CD4-positive, alpha-beta memory T cell (primary cell): Measurements from ENCODE around the gene SNAPC2. TPM values are rescaled to one million over a fixed set of nuclear protein-coding genes. Genes with fewer than 3 reads are reported as not detected.
A peak's percentile ranks its signal among the peaks of the same experiment; 100 is the strongest.

Source experiments
- CTCF ChIA-PET: fragments of 350-600 bp; sonication (Branson Sonifier 250); formaldehyde crosslinking; loops from one replicate; lab custom pipeline; 2021; ENCODE audit warnings: inconsistent platforms; ENCODE audit not compliant: partially characterized antibody; lab: Charles Lee
- POLR2A ChIA-PET: fragments of 350-600 bp; sonication (Branson Sonifier 250); formaldehyde crosslinking; loops from one replicate; lab custom pipeline; 2021; ENCODE audit not compliant: partially characterized antibody; lab: Charles Lee
- DNase-seq, 5 donors: peaks; one replicate each; pipeline versions ENCODE4 v3.0.0 to v3.0.0-alpha.2; 2020 to 2022; ENCODE audit warnings: mixed read lengths in 1 of 5
- H3K27ac ChIP-seq: one replicate; pipeline ENCODE4 v1.7.0; 2013; ENCODE audit warnings: low read depth, low read length
- H3K27me3 ChIP-seq: 2 replicates; pipeline ENCODE4 v1.7.0; 2013; ENCODE audit warnings: mild to moderate bottlenecking, low read length, moderate library complexity; ENCODE audit not compliant: insufficient read depth
- H3K36me3 ChIP-seq: 2 replicates; pipeline ENCODE4 v1.7.0; 2013; ENCODE audit warnings: mild to moderate bottlenecking, low read length, moderate library complexity; ENCODE audit not compliant: insufficient read depth
- H3K4me1 ChIP-seq: 2 replicates; pipeline ENCODE4 v1.7.0; 2013; ENCODE audit warnings: mild to moderate bottlenecking, low read length, moderate library complexity; ENCODE audit not compliant: insufficient read depth
- H3K4me3 ChIP-seq, 2 donors: one replicate each; pipeline ENCODE4 v1.7.0; 2013; ENCODE audit warnings: low read length in 2 of 2, mild to moderate bottlenecking in 1 of 2
- H3K9me3 ChIP-seq, 2 donors: one replicate each; pipeline ENCODE4 v1.7.0; 2013; ENCODE audit warnings: low read length in 2 of 2, control low read depth in 1 of 2; ENCODE audit not compliant: control insufficient read depth in 1 of 2
- H3K27ac Mint-ChIP-seq, 7 donors: one replicate each; pipeline ENCODE4 v1.8.0; 2020 to 2021; ENCODE audit warnings: mixed read lengths in 7 of 7, mild to moderate bottlenecking in 6 of 7, inconsistent platforms in 3 of 7, moderate library complexity in 3 of 7
- H3K27me3 Mint-ChIP-seq, 2 donors: one replicate each; pipeline ENCODE4 v1.8.0; 2020 to 2021; ENCODE audit warnings: mixed read lengths in 2 of 2
- H3K36me3 Mint-ChIP-seq, 2 donors: one replicate each; pipeline ENCODE4 v1.8.0; 2020 to 2021; ENCODE audit warnings: mixed read lengths in 2 of 2, inconsistent platforms in 1 of 2, mild to moderate bottlenecking in 1 of 2
- H3K4me1 Mint-ChIP-seq, 4 donors: one replicate each; pipeline ENCODE4 v1.8.0; 2020 to 2021; ENCODE audit warnings: mixed read lengths in 4 of 4, mild to moderate bottlenecking in 1 of 4
- H3K4me3 Mint-ChIP-seq, 8 donors: one replicate each; pipeline ENCODE4 v1.8.0; 2020 to 2021; ENCODE audit warnings: mixed read lengths in 8 of 8, mild to moderate bottlenecking in 7 of 8, moderate library complexity in 6 of 8, inconsistent platforms in 3 of 8
- H3K9me3 Mint-ChIP-seq, 8 donors: one replicate each; pipeline ENCODE4 v1.8.0; 2020 to 2021; ENCODE audit warnings: mixed read lengths in 8 of 8, mild to moderate bottlenecking in 5 of 8, inconsistent platforms in 3 of 8, moderate library complexity in 1 of 8
- intact Hi-C: fragments of 100-400 bp; cut with micrococcal nuclease; formaldehyde crosslinking; loops from one replicate; pipeline ENCODE4 v1.15.1; 2023
- polyA plus RNA-seq, 2 donors: library from polyadenylated mRNA; unstranded; fragments of 300-500 nt; fragmentation: Illumina TruSeq; gene quantifications; one replicate each; pipeline ENCODE4 v1.2.3, GENCODE V29; 2021
- total RNA-seq, 2 experiments: library from RNA; stranded (reverse); gene quantifications; one replicate each; pipeline ENCODE4 v1.2.3, GENCODE V29; 2021

The SNAPC2 gene
- total and polyA plus RNA-seq, 4 experiments from 2014 or later = 9.0 to 22.1 (median 17.6) TPM

GRCh38 chr19:7904074-7905020 lies 15.8 kb upstream of the SNAPC2 start:
- peak overlapping the region; percentile 74 to 99 (median 88) for H3K4me3 Mint-ChIP-seq
- H3K4me3 ChIP-seq = peak overlapping the region; percentile 61 to 96

GRCh38 chr19:7905268-7905667 lies 14.9 kb upstream of the SNAPC2 start:
- POLR2A ChIA-PET = interaction anchor here (1.4 kb wide), 1 partner anchor 15 kb away, joined by 3 read pairs; the partner anchor contains the start of gene SNAPC2
- H3K27ac ChIP-seq = peak overlapping the region; percentile 83

More at GRCh38 chr19:7904074-7905020, 15.8 kb upstream of the SNAPC2 start:
- Mint-ChIP-seq H3K36me3 (peaks cover 0 to 18% of the 10 kb centered on the region in 2 donors), H3K4me1 (peaks cover 15 to 37% (median 26%) of the 10 kb centered on the region in 4 donors), H3K27ac (peak overlapping the region; percentile 89 to 97 (median 94)), H3K9me3 (peaks cover 0 to 5% (median 1%) of the 10 kb centered on the region in 8 donors), H3K27me3 (peaks cover 2 to 4% of the 10 kb centered on the region in 2 donors)
- DNase-seq = peak; percentile 80 to 93 (median 81)
- Histone ChIP-seq H3K27me3 (no peaks in the 10 kb centered on the region), H3K9me3 (no peaks in the 10 kb centered on the region), H3K36me3 (peaks cover 5% of the 10 kb centered on the region), H3K4me1 (peaks cover 32% of the 10 kb centered on the region), H3K27ac (peak overlapping the region; percentile 83)
- intact Hi-C loops = no loop called here
- ChIA-PET CTCF (interaction anchor here (0.6 to 4.0 kb wide), 11 partner anchors 14 to 262 kb away, joined by 3 to 33 read pairs (median 3); partner anchors contain the start of genes SNAPC2 and TIMM44), POLR2A (interaction anchor here (0.6 to 2.5 kb wide), 14 partner anchors 9 to 835 kb away, joined by 3 to 82 read pairs (median 4); partner anchors contain the start of genes ELAVL1, SNAPC2, TGFBR3L and TIMM44)

GRCh38 chr19:7905859-7906258 lies 14.3 kb upstream of the SNAPC2 start:
- Histone ChIP-seq H3K36me3 (peaks cover 12% of the 10 kb centered on the region), H3K27ac (no peak overlapping the region), H3K27me3 (no peaks in the 10 kb centered on the region), H3K4me3 (no peak overlapping the region), H3K9me3 (no peaks in the 10 kb centered on the region), H3K4me1 (peaks cover 32% of the 10 kb centered on the region)
- CTCF ChIA-PET = interaction anchor here (0.6 to 1.0 kb wide), 2 partner anchors 12 to 23 kb away, joined by 3 to 4 read pairs; no protein-coding TSS in a partner anchor
- Mint-ChIP-seq H3K27ac (peak overlapping the region in 5 of 7 donors; percentile 57 to 97 (median 87)), H3K9me3 (peaks cover 0 to 5% (median 1%) of the 10 kb centered on the region in 8 donors), H3K27me3 (peaks cover 2 to 3% of the 10 kb centered on the region in 2 donors), H3K36me3 (peaks cover 4 to 22% of the 10 kb centered on the region in 2 donors), H3K4me3 (peak overlapping the region in 6 of 8 donors; percentile 48 to 85 (median 78)), H3K4me1 (peaks cover 15 to 37% (median 26%) of the 10 kb centered on the region in 4 donors)
- POLR2A ChIA-PET = interaction anchor here (1.4 kb wide), 1 partner anchor 14 kb away, joined by 3 read pairs; the partner anchor contains the start of gene SNAPC2
- no peak for DNase-seq
- intact Hi-C loops = no loop called here

More at GRCh38 chr19:7905268-7905667, 14.9 kb upstream of the SNAPC2 start:
- Mint-ChIP-seq H3K9me3 (peaks cover 0 to 5% (median 1%) of the 10 kb centered on the region in 8 donors), H3K36me3 (peaks cover 0 to 18% of the 10 kb centered on the region in 2 donors), H3K4me3 (peak overlapping the region; percentile 74 to 90 (median 86)), H3K4me1 (peaks cover 15 to 37% (median 26%) of the 10 kb centered on the region in 4 donors), H3K27me3 (peaks cover 2 to 3% of the 10 kb centered on the region in 2 donors), H3K27ac (peak overlapping the region; percentile 89 to 97 (median 94))
- Histone ChIP-seq H3K4me1 (peaks cover 32% of the 10 kb centered on the region), H3K9me3 (no peaks in the 10 kb centered on the region), H3K27me3 (no peaks in the 10 kb centered on the region), H3K36me3 (peaks cover 9% of the 10 kb centered on the region), H3K4me3 (peak overlapping the region in 1 of 2 donors; percentile 61)
- CTCF ChIA-PET = interaction anchor here (0.6 kb wide), 1 partner anchor 12 kb away, joined by 3 read pairs; no protein-coding TSS in a partner anchor
- DNase-seq = no peak
- intact Hi-C loops = no loop called here

DNA sequence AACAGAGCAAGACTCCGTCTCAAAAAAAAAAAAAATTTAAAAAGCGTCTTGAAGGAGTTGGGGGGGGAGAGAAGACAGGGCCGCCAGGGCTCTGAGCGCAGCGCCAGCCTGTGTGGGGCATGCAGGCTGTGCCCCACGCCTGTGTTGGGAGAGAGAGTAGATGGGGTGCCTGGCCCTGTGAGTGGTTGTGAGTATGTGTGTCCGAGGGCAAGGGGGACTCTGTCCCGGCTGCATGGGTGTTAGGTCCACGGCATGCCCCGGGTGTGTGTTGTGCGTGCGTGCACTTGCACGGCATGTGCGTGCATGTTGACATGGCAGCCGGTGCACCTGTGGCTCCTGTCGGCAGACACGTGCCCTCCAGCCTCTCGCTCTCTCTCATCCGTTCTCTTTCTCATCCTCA lies 13.0 kb upstream of the SNAPC2 start:
- peaks cover 2 to 3% of the 10 kb centered on the region in 2 donors for H3K27me3 Mint-ChIP-seq
- H3K36me3 ChIP-seq = peaks cover 12% of the 10 kb centered on the region
- ChIA-PET POLR2A (interaction anchor here (0.5 to 3.3 kb wide), 2 partner anchors 11 to 36 kb away, joined by 5 to 21 read pairs; partner anchors contain the start of gene SNAPC2), CTCF (interaction anchor here (0.6 to 1.1 kb wide), 2 partner anchors 11 to 14 kb away, joined by 3 read pairs; no protein-coding TSS in a partner anchor)
- H3K9me3 ChIP-seq = no peaks in the 10 kb centered on the region
- H3K4me3 Mint-ChIP-seq = peak overlapping the region in 2 of 8 donors; percentile 21 to 77
- no peak for DNase-seq
- H3K9me3 Mint-ChIP-seq = peaks cover 0 to 5% (median 1%) of the 10 kb centered on the region in 8 donors
- peaks cover 15 to 37% (median 26%) of the 10 kb centered on the region in 4 donors for H3K4me1 Mint-ChIP-seq
- H3K27me3 ChIP-seq = no peaks in the 10 kb centered on the region
- H3K27ac ChIP-seq = no peak overlapping the region
- peaks cover 32% of the 10 kb centered on the region for H3K4me1 ChIP-seq
- peaks cover 13 to 31% of the 10 kb centered on the region in 2 donors for H3K36me3 Mint-ChIP-seq
- intact Hi-C loops = no loop called here
- H3K4me3 ChIP-seq = no peak overlapping the region
- peak overlapping the region in 1 of 7 donors; percentile 85 for H3K27ac Mint-ChIP-seq

GRCh38 chr19:7907544-7907943 lies 12.6 kb upstream of the SNAPC2 start:
- peaks cover 2 to 3% of the 10 kb centered on the region in 2 donors for H3K27me3 Mint-ChIP-seq
- no peaks in the 10 kb centered on the region for H3K27me3 ChIP-seq
- H3K4me1 Mint-ChIP-seq = peaks cover 14 to 36% (median 25%) of the 10 kb centered on the region in 4 donors
- peak in 1 of 5 donors; percentile 19 for DNase-seq
- no peak overlapping the region for H3K4me3 ChIP-seq
- POLR2A ChIA-PET = interaction anchor here (3.3 kb wide), 1 partner anchor 11 kb away, joined by 21 read pairs; the partner anchor contains the start of gene SNAPC2
- H3K27ac ChIP-seq = no peak overlapping the region
- H3K36me3 ChIP-seq = peaks cover 12% of the 10 kb centered on the region
- no peaks in the 10 kb centered on the region for H3K9me3 ChIP-seq
- CTCF ChIA-PET = no interaction called here
- H3K9me3 Mint-ChIP-seq = peaks cover 0 to 5% (median 1%) of the 10 kb centered on the region in 8 donors
- H3K4me3 Mint-ChIP-seq = peak overlapping the region in 1 of 8 donors; percentile 77
- peaks cover 14 to 32% of the 10 kb centered on the region in 2 donors for H3K36me3 Mint-ChIP-seq
- H3K4me1 ChIP-seq = peaks cover 32% of the 10 kb centered on the region
- peak overlapping the region in 1 of 7 donors; percentile 85 for H3K27ac Mint-ChIP-seq
- intact Hi-C loops = no loop called here

DNA sequence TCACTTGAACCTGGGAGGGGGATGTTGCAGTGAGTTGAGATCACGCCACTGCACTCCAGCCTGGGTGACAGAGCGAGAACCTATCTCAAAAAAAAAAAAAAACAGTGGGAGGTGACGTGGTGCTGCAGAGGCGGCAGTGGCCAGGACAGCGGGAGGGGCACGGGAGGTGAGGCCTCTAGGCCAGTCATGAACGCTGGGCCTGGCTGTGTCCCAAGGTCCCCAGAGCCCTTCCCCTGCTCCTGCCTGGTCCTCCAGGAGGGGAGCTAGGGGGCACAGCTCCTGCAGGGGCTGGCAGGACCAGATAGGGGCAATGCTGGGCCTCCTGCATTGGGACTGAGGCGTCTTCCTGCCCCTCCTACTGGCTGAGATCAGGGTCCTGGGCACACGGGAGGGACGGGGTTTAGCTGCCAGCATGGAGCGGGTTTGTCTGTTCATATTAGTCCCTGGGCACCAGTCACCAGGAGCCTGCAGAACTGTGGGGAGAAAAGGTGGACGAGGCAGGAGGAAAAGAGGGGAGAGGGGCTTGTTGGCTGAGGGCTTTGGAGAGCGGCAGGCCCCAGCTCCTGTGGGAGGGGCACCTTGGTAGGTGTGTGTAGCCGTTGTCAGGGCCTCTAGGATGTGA lies 11.9 kb upstream of the SNAPC2 start:
- POLR2A ChIA-PET = interaction anchor here (3.3 kb wide), 1 partner anchor 10 kb away, joined by 21 read pairs; the partner anchor contains the start of gene SNAPC2
- Mint-ChIP-seq H3K27ac (no peak overlapping the region), H3K9me3 (peaks cover 0 to 5% (median 1%) of the 10 kb centered on the region in 8 donors), H3K4me3 (no peak overlapping the region), H3K4me1 (peaks cover 11 to 30% (median 21%) of the 10 kb centered on the region in 4 donors), H3K27me3 (peaks cover 2 to 3% of the 10 kb centered on the region in 2 donors), H3K36me3 (peaks cover 19 to 36% of the 10 kb centered on the region in 2 donors)
- no peaks in the 10 kb centered on the region for H3K27me3 ChIP-seq
- no peak overlapping the region for H3K27ac ChIP-seq
- DNase-seq = no peak
- intact Hi-C loops = no loop called here
- CTCF ChIA-PET = interaction anchor here (1.5 kb wide), 1 partner anchor 9 kb away, joined by 5 read pairs; no protein-coding TSS in a partner anchor
- peaks cover 12% of the 10 kb centered on the region for H3K36me3 ChIP-seq
- H3K4me3 ChIP-seq = no peak overlapping the region
- H3K9me3 ChIP-seq = no peaks in the 10 kb centered on the region
- H3K4me1 ChIP-seq = peaks cover 26% of the 10 kb centered on the region
